HG03565 (cell line): ENCODE results near the gene PINLYP.
"Not testable (repeated sequence)": the region's sequence is repeated elsewhere in the genome, so short reads cannot be mapped to it uniquely, and the experiment has no call there.

Experiments used
- ATAC-seq: cut with Tn5 transposase; IDR thresholded peaks from one replicate; pipeline ENCODE4 v1.9.1; 2021; ENCODE audit warnings: mild to moderate bottlenecking, moderate library complexity; ENCODE audit not compliant: unreplicated experiment

The PINLYP gene

GRCh38 chr19:43578787-43579186 is 3.2 kb downstream of the PINLYP start:
- ATAC-seq, result no peak

- no peak for ATAC-seq
These were observed 5.9 kb downstream of the PINLYP start for GRCh38 chr19:43581467-43581866.

- no peak for ATAC-seq
These were observed 6.9 kb downstream of the PINLYP start for GRCh38 chr19:43582495-43582894.

GRCh38 chr19:43584484-43584883 is 8.9 kb downstream of the PINLYP start:
- no peak for ATAC-seq

- ATAC-seq, result no peak
These were observed 10.7 kb downstream of the PINLYP start for GRCh38 chr19:43586346-43586745.

GRCh38 chr19:43587029-43587428 is 11.4 kb downstream of the PINLYP start:
- ATAC-seq, result not testable (repeated sequence)

GRCh38 chr19:43589277-43589676 is 13.7 kb downstream of the PINLYP start:
- no peak for ATAC-seq

- ATAC-seq, result no peak
These were observed 14.1 kb downstream of the PINLYP start for GRCh38 chr19:43589678-43590077.

- no peak for ATAC-seq
These were observed 16.5 kb downstream of the PINLYP start for GRCh38 chr19:43591904-43592772.

- no peak for ATAC-seq
These were observed 17.3 kb downstream of the PINLYP start for GRCh38 chr19:43592800-43593350.

GRCh38 chr19:43594081-43594697 is 18.6 kb downstream of the PINLYP start:
- ATAC-seq, result no peak

GRCh38 chr19:43594710-43595604 is 19.4 kb downstream of the PINLYP start:
- peak; percentile 23 for ATAC-seq

- no peak for ATAC-seq
These were observed 20.0 kb downstream of the PINLYP start for GRCh38 chr19:43595605-43595998.

GRCh38 chr19:43595999-43596841 is 20.6 kb downstream of the PINLYP start, which contains the start of the genes IRGQ and ZNF576:
TSS of gene IRGQ (minus strand) at chr19:43596134. CDS start at chr19:43595338, 796 bp downstream.
TSS of gene ZNF576 (plus strand) at chr19:43596595. CDS start at chr19:43597109, 514 bp downstream.
- peak; percentile 71 for ATAC-seq

GRCh38 chr19:43596842-43597461 is 21.4 kb downstream of the PINLYP start:
- no peak for ATAC-seq

GRCh38 chr19:43597876-43598275 is 22.3 kb downstream of the PINLYP start:
- ATAC-seq, result no peak

- no peak for ATAC-seq
These were observed 23.0 kb downstream of the PINLYP start for GRCh38 chr19:43598445-43599240.

GRCh38 chr19:43599635-43600295 is 24.2 kb downstream of the PINLYP start:
- no peak for ATAC-seq
